Measurements from ENCODE around the gene PKIB.

Gene PKIB

DNA sequence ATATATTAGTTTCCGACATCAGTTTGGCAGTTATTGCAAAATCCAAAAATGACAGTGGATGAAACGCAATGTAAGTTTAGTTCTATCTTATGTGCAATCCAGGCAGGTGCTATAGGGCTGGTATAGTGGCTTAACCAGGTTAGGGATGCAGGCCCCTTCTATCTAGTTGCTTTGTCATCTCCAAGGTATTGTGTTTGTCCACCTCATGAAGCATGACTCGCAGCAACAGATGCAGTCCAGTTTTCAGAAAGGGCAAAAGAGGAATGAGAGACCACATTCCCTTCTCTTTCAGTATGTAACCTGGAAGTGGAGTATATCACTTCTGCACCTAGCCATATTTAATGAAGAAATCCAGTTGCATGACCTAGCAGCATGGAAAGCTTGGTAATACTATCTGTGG lies 59.7 kb downstream of the PKIB start:
- DNase-seq, result no peak

DNA sequence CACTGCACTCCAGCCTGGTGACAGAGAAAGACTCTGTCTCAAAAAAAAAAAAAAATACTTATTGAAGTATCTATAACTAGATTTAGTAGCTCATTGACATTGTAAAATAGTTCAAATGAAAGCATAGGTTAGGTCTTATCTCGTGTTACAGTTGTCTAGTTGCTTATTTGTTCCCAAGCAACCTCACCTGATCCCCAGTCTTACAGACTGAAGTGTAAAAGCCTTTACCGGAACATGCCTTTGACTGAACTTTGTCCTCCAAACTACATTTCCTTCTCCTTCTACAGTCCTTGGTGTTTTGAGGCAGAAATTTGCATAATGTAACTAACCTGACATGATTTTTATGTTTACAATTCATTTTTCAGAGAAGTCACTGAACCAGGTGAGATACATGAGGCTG lies 61.0 kb downstream of the PKIB start:
- DNase-seq, result no peak

DNA sequence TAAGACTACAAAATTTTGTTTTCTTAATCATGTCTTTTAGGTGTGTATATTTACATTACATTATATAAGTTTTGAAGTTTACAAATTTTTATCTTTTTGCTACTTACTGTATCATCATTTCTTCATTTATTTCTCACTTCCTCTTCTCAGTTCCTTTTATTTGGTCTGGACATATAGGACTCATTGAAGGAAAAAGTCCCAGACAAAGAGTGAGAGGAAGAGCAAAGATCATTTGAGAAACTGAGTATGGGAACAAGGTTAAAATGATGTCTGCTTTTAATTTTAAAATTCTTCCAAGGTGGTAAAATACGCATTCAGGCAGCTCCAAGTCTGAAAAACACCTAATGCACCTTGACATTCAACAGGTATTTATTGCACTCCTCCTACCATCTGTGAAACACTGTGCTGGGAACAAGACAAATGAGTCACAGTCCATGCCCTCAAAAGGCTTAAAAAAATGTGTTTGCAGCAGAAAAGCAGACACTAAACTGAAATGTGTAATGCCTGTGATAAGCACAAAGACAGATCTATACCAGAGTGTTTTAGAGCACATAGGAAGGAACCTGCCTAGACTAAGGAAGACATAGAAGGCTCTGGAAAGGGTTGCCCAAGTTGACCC lies 63.2 kb downstream of the PKIB start:
- no peak for DNase-seq

DNA sequence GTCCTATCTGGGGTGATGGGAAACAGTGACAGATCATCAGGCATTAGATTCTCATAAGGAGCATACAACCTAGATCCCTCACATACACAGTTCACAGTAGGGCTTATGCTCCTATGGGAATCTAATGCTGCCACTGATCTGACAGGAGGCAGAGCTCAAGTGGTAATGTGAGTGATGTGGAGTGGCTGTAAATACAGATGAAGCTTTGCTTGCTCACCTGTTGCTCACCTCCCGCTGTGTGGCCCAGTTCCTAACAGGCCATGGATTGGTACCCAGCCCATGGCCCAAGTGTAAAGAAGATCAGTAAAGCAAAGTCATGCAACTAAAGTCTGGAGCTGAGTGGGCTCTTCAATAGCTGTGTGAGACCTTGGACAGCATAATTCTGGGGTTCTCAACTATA lies 65.9 kb downstream of the PKIB start:
- no peak for DNase-seq

DNA sequence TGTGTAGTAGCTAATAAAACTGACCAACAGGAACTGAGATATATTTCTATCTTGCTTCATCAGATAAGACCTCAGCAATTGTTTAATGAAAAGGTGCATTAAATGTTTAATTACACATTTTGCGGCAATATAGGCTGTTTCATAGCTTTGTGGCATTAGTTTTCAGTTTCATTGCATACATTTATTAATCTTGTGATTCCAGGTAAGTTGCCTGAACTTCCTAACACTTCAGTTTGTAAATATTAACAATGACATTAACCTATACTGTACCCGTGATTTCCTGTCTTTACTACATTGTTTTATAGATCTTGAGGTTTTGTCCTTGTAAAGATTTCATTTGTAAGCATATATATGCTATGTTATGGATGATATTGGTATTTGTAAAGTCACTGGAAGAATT lies 66.5 kb downstream of the PKIB start:
- no peak for DNase-seq

DNA sequence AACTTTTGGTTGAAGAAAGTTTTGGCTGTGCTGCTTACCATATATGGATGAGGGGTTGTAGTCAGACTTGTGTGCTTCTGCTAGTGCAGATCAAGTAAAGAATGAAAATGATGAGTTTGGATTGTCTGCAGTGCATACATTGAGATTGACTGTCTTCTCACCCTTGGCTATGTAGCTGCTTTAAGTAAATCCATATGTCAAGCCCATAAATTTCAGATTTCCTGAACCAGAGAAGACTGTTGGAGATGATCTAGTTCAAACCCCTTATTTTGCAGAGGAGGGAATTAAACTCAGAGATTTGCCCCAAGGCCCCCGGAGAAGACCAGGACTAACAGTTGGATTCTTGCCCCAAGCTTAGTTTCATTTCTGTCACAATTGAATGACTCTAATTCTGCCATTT lies 67.2 kb downstream of the PKIB start:
- DNase-seq, result no peak

DNA sequence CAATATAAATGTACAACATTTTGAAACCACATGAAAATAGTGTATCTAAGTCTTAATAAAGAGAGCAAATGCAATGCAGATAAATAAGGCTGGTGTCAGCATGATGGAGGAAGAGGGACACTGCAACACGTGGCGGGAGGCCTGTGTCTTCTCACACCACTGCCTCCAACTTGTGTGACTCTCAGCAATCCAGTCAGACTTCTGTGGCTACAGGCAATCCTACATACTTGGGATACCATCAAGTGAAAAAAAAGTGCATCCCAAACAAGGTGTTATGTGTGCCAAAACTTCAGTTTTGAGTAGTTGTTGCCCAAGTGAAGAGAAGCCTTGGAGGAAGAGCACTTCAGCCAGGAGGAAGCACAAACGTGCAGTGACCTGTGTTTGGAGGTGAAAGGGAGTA lies 68.6 kb downstream of the PKIB start:
- DNase-seq, result no peak

DNA sequence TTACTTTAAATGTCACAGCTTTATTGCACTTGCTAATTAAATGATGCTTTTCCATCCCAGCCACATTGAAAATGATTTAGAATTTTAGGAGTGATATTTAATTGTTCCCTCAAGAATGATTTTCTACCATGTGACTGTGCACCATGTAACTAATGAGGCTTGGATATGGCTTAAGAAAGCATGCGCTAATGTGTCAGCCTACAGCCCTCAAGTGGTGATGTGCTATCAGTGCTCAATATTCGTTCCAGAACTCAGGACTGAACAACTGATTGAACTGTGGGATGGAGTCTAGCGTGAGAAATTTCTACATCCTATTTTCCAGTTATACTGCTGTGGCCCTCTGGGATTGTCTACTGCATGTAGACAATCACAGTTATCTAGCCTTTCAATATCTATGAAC lies 71.5 kb downstream of the PKIB start:
- DNase-seq, result no peak

DNA sequence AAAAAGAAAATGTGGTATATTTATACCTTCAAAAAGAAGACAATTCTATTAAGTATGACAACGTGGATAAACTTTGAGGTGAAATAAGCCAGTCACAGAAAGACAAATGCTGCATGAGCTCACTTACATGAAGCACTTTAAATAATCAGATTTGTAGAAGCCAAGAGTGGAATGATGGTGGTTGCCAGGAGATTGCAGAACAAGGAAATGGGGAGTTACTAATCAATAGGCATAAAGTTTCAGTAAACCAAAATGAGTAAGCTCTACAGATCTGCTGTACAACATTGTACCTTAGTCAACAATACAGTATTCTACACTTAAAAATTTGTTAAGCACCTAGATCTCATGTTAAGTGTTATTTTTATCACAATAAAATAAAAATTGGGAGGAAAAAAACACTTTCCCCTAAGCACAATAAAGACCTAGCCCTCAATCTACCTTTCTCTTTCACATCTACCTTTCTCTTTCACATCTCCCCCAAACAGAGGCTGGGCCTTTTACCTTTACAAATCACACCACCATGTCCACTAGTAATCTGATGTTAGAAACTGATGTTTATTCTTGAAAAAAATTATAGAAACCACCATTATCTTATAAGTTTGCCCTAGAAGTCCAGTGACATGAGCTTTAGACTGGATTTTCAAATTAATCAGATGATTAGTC lies 73.9 kb downstream of the PKIB start:
- no peak for DNase-seq

DNA sequence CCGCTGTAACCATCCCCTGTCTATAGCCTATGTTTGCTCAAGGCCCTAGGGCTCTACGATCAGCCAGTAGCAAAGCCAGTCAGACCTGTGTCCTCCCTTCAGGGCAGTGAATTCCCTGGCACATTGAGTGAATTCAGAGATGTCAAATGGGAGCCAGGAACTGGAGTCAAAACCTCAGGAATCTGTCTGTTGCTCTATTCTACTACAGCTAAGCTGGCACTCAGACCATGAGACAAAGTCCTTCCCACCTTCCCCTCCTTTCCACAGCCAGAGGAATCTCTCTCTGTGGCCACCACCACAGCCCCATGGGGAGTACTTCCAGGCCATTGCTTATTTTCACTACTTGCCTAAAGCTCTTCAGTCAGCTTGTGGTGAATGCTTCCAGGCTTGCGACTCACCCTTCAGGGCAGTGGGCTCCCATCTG lies 82.0 kb downstream of the PKIB start:
- DNase-seq, result no peak

DNA sequence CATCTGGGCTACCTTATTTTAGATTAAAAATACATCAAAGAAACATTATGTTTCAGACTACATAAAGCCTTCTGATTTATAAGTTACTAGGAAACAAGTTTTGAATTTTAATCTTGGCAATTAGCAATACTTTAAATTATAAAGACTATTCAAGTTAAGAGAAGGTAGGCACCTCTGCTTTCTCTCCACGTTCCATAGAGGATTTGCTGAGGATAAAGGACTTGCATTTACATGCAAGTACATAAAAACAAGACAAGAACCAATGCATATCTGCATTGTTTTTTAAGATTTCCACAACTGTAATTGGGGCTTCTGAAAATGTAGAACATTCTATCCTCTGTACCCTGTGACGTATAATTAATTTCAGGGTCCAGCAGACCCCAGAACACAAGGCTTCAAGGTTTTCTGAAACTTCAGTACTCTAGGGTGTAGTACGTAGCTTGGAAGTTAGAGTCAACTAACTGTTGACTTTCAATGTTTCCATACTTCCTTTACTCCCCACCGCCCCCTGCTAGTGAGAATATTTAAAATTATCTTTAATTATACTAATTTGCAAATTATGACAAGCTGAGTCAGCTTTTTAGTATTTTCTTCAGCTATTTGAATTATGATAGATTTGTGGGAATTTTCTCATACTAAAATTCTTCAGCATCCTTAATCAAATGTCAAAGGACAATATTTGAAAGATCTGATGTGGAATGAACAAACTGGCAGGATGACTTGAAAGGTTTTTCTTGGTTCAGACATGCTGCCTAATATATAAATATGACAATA lies 82.8 kb downstream of the PKIB start:
- DNase-seq, result no peak

DNA sequence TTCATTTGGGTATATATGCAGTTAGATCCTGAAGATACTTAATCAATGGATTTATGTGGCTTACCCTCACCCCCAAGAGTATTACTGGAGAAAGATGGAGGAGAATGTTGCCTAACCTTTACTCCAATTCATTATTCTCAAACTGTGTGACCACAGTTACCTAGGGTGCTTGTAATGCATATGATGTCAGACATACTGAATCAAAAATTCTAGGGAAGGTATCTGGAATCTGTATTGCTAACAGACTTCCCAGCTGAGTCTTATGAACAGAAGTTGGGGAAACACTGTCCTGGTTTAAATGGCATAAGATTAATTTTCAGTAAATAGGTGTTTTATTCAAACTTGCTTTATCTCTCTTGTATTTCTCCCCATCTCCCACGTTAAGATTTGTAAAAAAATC lies 83.9 kb downstream of the PKIB start:
- no peak for DNase-seq

DNA sequence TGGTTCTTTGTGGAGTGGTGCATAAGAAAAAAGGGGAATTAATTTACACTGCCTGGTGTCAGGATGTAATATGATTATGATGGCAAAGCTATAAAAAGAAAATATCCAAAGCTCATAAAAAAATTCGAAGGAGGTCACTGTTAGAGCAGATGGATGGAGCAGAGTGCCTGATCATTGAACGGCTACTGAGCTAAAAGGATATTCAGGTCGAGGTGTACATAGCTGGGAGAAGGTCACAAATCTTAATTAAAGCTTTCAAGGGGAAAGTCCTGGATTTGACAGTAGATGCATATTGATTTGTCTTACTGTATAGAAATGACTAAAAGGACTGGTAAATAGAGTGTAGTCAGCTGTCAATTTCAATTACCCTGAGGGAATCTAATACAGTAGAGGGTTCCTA lies 84.4 kb downstream of the PKIB start:
- no peak for DNase-seq

DNA sequence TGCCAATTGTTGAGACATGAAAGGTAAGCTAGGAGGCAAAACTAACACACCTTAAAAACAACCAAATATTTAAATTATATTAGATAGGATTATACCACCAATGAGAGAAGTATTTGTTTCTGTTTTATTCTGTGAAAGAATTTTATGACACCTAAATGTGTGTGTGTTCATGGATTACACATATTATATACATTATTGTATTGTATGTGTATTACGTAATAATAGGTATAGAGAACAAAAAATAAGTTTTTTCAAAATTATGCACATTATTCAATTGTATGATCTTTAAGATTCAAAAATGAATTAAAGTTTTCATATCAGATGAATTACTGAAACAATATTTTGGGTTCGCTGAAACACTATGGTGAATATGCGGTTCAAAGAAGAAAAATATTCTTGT lies 85.0 kb downstream of the PKIB start:
- no peak for DNase-seq

DNA sequence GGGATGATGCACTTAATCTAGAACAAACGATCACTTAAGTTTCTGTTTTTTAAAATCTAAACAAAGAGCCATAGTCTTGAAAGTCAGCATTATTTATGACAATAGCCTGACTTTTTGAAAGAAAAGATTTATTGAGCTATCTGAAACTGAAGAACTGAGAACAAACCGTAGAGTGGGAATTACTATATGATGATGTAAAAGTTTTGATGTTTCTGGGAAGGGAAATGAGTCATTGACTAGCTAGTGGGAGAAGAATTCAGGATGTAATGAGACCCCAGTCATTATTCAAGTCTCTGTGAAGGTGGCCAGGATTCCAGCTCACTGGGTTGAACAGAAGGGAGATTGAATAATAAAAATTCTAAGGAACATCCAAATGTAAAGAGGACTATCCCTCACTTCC lies 85.9 kb downstream of the PKIB start:
- no peak for DNase-seq

DNA sequence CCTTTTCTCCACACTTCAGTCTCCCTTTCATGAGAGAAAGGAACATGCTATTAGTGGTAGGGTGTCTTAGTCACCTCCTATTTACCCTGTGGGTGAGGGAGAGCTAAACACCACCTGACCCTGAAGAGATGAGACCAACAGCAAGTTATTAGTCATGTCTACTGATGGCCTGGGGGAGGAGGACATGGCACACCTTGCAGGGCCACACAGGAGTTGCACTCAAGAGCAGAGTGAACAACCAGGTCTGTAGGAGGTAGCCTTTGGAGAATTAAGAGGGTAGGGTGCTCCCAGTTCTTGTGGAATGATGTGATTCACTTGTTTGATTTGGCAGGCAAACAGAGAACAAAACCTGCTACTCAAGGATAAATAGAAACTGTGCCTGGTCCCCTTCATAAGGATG lies 86.6 kb downstream of the PKIB start:
- DNase-seq, result no peak

DNA sequence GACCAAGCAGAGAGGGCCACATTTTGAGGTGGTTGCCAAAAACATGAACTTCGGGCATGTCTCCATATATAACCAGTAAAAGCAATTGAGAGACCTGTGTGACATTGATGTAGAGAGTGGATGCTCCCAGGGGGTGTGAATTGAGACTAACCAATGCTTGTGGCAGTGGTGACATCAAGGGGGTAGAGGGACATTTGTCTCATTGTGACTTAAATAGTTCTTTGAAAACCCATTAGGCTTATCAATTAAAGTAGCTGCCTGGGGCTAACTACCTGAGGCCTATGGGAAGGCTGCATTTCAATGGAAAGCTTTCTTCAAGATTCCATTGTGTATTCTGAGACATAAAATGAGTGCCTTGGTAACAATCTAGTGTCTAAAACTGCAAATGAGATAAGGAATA lies 87.3 kb downstream of the PKIB start:
- DNase-seq, result no peak

DNA sequence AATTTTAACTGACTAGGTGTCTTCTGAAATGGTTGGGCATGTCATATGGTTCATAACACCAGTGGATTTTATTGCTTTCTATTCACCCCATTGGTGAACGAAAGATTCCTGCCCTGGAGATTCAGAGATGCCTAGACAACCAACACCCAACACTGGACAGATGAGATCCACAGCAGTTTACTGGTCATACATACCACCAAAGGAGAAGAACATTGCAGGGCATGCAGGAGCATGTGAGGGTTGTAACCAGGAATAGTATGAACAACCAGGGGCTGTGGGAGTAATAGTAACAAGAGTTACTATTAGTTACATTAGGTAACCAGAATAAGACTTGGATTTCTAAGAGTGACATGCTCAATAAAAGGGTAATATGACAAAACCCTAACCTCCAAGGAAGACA lies 91.5 kb downstream of the PKIB start:
- no peak for DNase-seq

DNA sequence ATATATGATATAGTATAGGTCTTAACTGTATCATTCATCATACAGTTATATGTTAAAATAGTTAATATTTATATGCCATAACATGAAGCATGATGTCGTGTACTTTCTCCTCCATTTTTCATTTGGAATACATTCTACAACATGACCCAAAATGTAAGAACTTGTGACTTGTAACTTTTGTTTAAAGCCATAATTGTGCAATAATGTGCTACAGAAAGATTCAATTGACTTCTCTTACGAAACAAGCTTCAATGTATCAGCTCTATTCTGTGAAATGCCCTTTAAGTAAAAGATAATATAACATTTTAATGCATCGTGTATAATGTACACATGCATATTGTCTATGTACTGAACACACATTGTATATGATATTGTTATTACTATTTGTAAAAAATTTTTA lies 92.6 kb downstream of the PKIB start:
- DNase-seq, result no peak

DNA sequence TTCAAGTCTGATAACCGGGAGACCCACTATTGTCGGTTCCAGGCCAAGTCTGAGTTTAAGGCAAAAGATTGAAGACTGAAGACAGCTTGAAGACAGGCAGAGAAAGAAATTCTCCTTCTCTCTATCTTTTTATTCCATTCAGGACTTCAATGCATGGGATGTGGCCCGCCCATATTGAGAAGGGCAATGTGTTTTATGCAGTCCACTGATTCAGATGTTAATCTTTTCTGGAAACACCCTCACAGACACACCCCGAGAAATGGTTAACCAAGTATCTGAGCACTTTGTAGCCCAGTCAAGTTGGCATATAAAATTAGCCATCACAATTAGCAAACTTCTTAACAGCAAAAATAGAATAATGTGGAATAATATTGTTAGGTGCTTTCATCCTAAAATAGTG lies 93.9 kb downstream of the PKIB start:
- no peak for DNase-seq

DNA sequence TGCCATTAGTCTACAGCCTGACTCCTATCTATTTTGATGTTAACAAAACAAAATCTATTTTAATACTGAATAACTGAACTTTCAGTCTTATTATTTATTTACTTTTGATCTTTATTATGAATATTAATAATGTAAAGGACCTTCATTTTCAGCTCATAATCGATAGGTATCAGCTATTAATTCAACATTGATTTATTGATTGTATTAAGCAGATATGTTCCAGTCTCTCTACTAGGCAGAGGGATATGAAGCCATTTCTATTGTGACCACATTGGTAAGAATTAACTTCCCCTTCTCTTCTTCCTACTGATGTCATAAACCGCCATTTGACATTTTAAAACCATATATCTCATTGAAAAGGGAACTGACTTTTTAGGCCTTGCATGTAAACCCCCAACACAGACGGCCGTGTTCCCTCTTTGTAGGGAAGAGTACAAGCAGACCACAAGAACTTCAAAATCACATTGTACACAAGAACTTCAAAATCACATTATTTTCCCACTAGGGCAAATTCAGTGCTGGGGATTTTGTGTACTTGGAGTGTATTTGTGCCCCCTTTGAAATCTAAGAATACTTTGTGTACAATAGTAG lies 99.8 kb downstream of the PKIB start:
- no peak for DNase-seq

DNA sequence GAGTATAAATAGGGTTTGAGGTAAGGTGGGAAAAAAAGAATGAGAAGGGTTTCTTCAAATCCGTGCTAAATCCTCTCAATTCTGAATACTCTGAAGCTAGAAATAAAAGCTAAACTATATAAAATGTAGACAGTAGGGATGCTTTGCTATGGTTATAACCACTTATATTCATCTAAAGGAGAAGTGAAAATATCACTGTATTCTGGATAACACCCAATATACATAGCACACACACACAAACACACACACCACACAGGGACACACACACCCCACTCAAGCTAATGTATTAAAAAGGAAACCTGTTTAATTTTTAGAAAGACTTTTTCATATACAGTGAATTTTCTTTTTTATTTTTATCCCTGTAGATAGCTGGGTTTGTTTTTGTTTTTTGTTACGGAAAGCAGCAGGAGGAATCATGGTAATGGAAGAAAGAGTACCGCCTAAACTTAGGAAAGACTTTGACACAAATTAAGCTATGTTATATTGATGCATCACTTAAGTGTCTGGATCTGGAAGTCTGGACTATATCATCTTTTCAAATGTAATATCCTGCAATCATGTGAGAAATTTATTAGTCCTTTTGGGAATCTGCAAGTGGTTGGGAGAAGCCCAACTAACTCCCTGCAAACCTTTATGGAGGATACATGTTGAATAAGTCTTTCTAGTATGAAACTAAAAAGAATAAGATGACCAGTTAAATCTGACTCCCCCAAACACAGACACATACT lies 100.9 kb downstream of the PKIB start:
- DNase-seq, result no peak

DNA sequence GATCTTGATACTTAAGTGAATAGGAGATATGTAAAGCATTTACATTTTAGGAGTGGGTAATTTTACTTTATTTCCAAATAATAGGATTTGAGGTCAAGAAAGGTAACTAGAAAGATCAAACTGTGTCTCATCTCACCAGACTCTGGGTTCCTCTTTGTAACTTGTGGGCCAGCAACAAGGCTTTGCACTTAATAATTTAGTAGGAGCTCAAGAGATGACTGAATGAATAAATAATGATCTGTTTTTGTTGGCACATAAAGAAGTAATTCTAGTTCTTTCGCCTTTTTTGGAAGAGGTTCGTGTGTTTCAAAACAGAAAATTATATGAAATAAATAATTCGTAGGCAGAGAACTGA lies 101.9 kb downstream of the PKIB start:
- DNase-seq, result no peak

Data from NCI-H2029 (cell line).